Right forelimb (tissue), 1 donor: ENCODE measurements around the gene SDCBP2.

Experiments used
- DNase-seq: peaks from one replicate; pipeline ENCODE4 v3.0.0-alpha.2; 2018

The SDCBP2 gene

DNA sequence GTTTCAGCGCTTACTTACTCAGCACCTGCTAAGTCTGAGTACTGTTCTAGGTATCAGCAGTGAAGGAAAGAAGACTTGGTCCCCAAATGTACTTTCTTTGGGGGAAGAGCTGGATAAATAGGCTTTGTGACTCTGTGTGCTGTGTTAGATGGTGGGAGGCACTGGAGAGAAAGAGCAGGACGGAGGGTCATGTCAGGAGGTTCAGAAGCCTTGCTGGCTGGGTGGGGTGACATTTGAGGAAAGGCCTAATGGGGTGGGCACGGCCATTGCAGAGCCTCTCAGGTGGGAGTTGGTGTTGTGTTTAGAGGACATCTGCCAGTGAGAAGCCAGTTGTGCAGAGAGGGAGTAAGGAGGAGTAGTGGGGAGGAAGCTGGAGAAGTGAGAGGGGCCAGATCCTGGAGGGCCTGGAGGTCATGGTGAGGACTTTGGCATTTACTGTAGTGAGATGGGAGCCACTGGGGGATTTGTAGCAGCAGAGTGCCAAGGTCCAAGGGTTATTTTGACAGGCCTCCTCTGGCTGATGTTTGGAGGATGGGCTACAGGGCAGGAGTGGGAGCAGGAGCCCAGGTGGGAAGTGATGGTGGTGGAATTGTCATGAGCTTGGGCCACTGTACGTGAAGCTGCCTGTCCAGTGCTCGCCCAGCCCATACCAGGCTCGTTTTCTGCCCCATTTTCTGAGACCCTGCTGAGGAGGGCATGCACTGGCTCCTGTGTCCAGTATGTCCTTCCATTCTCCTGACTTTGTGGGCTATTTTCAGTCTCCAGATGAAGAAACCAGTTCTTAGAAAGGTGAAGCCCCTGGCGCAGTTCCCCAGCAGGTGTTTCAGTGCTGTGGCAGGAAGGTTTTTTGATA is 886 bp downstream of the SDCBP2 start:
- DNase-seq: no peak

DNA sequence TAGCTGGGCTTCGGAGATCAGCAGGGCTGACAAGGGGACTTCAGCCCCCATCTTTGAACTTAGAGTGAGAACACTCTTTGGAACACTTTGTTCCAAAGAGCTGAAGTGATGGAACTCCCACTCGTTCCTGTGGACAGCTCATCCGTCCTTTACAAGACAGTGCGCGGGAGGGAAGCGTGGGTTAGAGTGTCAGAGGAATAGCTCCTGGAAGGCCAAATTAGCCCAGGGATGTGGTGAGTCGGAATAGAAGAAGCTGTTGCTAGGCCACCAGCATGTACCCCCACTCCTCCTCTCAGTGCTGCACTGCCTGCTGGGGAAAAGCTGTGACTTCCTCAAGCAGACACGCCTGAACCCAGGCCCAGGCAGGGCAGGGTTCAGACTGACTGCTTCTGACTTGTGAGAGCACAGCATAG is 1.7 kb downstream of the SDCBP2 start:
- no peak for DNase-seq

GRCh38 chr20:1326031-1326930 is 2.7 kb downstream of the SDCBP2 start:
- no peak for DNase-seq

DNA sequence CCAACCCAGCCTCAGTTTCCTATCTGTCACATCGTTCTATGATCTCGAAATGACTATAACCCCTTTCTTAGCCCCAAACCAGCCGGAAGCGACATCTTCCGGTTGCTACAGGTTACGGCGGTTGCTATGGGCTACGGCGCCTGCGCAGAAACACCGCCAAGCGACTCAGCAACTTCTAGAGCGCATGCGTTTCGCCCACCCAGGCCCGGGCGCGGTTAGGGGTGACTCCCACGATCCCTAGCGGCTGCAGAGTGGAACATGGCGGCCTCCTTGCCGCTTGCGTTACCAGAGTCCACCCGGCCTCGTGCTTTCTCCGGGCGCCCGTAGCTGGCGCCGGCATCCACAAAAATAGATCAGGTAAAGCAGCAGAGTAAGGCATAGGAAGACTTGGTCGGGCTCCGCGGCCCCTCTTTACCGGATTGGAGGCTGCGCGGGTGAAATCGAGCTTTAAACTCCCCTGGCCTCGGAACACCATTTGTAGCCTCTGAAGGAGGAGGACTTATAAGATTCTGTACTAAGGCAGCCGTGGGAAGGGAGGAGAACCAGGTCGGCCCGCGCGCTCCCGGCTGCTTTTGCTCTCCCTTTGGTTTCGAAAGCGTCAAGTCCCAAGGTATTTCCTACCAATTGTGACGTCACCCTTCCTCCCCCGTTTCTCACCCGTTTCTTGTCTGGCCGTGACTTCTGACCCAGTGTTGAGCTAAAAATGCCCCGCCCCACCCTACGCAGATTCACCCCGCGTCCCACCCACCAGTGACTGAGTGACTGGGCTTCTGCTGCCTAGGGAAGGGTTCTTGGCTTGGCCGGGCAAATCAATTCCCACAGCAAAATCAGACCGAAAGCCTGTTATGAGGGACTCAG is 3.5 kb downstream of the SDCBP2 start:
- peak; percentile 98 for DNase-seq

DNA sequence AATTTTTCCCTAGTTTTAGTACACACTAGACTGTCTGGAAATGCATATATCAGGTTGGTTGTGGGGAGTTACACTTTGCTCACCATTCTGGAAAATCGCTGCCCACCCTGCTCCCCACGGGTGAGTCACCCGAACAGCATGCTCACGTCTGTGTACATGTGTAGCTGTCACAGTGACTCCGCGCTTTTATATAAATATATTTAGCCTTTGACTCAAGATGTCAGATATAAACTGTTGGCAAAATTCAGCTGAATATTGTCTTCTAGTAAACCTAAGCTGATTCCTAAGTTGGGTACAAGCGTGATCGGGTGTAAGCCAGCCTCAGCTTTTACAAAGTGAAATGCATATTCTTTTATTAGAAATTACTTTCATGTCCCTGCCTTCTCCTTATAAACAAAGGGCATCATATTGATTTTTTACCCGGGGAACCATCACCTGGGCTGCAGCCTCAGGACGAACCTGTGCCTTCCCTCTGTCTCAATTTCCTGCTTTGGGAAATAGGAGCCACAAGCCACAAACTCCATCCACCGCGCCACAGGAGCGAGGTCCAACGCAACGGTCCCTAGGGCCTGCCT is 4.3 kb downstream of the SDCBP2 start:
- DNase-seq: no peak

DNA sequence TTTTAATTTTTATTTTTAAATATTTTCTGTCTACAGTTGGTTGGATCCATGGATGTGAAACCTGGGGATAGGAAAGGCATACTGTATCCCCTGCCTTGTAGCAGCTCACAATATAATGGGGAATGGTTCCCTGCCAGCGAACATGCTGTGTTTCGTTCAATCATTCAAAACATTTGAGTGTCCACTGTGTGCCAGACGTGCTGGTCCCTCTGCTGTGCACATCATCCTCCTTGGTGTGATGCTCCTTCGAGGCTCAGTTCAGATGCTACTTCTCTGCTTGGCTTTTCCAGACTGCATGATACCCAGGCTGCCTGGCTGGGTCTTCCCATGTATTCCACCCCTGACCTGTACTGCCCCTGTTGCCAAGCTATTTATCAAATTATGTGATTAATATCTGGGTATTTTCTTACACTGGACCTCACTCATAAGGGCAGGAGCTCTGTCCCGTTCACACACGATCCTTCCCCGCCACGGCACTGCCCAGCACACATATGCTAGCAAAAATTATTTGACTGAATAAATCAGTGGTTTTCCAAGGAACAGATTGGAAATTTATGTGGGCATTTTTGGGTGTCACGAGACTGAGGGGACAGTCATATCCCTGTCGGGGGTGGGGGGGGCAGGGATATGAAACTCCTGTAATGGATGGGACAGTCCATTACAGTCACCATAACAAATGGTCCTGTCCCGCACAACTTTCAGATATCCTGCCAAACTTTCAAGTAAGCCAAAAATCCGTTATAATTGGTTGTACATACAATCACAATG is 4.9 kb downstream of the SDCBP2 start:
- no peak for DNase-seq

DNA sequence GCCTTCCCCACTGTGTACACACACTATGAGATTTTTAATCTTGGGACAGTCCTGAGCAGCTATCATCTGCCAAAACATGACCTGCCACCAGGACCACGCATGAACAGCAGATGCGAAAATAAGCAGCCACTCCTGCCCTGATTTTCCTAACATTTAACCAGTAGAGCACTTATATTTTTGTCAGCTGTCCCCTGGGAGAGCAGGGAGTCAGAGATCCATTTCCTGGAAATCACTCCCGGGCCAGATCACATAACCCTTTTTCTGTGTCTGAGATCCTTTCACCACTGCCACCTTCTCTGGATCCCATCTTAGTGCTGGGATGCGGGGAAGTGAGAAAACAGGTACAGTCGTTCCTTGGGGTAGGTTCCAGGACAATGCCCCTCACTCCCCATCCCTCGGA is 5.7 kb downstream of the SDCBP2 start:
- no peak for DNase-seq

DNA sequence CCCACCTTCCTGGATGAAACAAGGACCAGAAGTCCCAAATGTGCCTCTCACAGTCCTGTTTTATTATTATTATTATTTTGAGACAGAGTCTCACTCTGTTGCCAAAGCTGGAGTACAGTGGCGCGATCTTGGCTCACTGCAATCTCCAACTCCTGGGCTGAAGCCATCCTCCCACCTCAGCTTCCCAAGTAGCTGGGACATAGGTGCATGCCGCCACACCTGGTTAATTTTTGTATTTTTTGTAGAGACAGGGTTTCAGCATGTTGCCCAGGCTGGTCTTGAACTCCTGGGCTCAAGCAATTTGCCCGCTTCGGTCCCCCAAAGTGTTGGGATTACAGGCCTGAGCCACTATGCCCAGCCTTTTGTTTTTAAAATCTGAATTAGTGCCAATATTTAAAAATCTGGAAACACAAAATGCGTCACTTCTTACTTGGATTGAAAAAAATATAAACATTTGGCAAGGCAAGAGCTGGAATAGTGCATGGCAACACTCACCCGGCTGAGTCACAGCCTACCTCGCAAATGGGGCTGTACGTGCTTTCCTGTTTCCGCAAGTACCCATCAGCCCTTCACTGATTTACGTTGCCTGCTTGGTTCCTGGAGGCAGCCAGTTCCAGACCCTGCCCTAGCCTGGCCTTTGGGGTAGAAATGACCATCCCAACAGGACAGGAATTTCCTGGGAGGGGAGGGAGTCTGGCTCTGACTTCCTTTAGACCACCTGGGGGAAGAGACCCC is 6.3 kb downstream of the SDCBP2 start:
- no peak for DNase-seq

DNA sequence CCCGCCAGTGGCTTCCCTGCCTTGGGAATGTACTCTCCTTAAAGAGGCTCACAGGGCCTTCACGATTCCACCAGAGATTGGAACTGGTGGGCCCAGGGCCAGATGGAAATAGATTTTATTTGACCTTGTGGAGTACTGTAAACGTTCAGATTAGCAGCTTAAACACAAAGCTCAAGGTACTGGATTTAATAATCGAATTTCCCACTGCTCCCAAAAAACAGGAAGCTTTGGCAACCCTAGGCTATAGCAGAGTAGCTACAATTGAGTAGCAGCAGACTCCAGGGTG is 7.3 kb downstream of the SDCBP2 start:
- DNase-seq: no peak

- DNase-seq: no peak
Observed at GRCh38 chr20:1320902-1321653, 7.9 kb downstream of the SDCBP2 start.

DNA sequence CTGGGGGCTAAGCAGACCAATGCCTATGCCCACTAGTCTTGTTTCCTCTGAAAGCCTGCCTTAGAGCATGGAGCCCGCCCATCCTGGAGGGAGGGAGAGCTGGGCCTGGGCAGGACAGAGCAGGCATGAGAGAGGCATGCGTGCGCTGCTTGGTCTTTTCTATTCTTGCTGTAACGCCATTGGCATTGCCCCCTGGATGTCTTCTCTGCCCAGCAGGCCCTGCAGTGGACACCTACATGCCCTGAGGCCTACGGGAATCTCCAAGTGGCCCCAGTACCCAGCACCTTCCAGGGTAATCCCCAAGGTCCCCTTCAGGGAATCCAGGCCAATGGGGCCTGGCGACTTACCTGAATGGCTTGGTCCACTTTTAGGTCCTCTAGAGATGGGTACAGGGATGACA is 8.9 kb downstream of the SDCBP2 start:
- no peak for DNase-seq

- no peak for DNase-seq
Observed at GRCh38 chr20:1319462-1319861, 9.5 kb downstream of the SDCBP2 start.

DNA sequence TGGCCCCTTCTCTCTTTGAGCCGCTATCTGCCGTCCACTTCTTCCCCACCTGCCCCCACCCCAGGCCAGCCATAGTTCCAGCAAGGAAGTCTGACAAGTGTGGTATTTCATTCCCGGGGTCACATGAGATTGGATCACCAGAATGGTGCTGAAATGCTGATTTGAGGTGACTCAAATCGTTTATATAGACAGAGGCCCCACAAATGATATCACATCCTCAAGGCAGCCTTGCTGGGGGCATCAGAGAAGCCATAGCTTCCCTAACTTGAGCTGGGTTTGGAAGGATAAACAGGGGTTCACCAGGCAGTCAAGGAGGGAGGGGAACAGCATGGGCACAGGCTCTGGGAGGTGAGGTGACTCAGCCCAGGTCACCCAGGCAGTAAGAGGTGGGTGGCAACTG is 9.9 kb downstream of the SDCBP2 start:
- DNase-seq: peak; percentile 10

DNA sequence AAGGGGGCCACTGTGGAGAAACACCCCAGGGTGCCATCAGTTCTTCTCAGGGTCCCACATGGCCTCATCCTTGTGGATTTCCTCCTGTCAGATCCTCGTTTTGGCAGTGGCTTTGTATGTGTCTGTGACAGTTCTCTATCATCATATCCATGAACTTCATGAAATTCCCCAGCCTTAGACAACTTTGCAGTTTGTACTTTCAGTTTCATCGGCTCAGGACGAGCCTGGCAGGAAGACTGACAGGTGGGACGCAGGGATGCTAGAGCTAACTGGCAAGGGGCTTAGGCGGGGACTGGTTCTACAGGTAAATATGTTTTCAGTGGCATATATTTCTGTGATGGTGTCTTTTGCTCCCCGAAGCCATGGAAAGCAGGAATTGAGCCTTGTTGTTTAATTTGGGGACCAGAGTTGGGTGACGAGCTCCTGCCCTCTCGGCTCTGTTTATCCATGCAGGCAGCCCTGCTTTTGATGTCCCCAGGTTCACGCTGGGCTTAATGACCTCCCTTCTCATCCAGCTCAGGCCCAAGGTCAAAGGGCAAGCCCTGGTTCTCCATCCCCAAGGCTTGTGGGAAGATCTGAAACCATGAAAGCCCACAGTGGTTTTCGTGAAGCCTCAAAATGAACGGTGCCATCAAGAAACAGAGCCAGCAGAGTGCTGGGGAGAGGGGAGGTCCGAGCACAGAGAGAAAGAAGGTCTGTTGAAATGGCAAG is 11.2 kb downstream of the SDCBP2 start:
- DNase-seq: peak; percentile 25

GRCh38 chr20:1315804-1316203 is 13.1 kb downstream of the SDCBP2 start:
- DNase-seq: no peak

GRCh38 chr20:1313236-1313964 is 15.5 kb downstream of the SDCBP2 start:
- peak; percentile 80 for DNase-seq

- DNase-seq: no peak
Observed at GRCh38 chr20:1312904-1313235, 16.1 kb downstream of the SDCBP2 start.

DNA sequence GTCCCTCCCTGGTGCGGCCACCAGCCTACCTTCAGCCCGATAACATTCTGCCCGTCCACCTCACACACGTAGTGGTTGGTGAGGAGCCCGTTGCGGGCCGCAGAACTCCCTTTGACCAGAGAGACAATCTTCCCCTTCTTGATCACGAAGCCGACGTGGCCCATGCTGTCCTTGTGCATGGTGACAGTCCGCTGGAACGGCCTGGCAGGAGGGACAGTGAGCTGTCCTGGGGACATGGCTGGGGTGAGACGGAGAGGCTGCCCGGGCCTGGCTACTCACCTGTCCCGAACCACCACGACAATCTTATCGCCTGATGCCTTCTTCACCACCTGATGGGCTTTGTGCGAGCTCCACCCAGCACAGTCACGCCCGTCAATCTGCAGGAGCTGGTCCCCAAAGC is 16.6 kb downstream of the SDCBP2 start:
- DNase-seq: no peak

GRCh38 chr20:1310506-1311190 is 18.3 kb downstream of the SDCBP2 start:
- no peak for DNase-seq
